Transverse colon (tissue), 4 donors: ENCODE data around the gene DPYD. TPM values are rescaled to one million over a fixed set of nuclear protein-coding genes. Genes with fewer than 3 reads are reported as not detected.

ENCODE experiments used
- DNase-seq: peaks from one replicate; pipeline ENCODE4 v3.0.0-alpha.2; 2019
- H3K27ac ChIP-seq, 4 donors: fragments of 200-600 bp; sonication (generic); 2 replicates each; pipeline ENCODE4 v1.5.1; 2016 to 2018; ENCODE audit warnings: inconsistent platforms in 4 of 4
- H3K27me3 ChIP-seq: fragments of 200-600 bp; sonication (generic); 2 replicates; pipeline ENCODE4 v1.5.1; 2017; ENCODE audit warnings: inconsistent platforms
- H3K36me3 ChIP-seq, 4 donors: fragments of 200-600 bp; sonication (generic); 2 replicates each; pipeline ENCODE4 v1.5.1; 2017 to 2019; ENCODE audit warnings: inconsistent platforms in 4 of 4
- H3K4me1 ChIP-seq, 4 donors: fragments of 200-600 bp; sonication (generic); 2 replicates each; pipeline ENCODE4 v1.5.1; 2017 to 2020; ENCODE audit warnings: inconsistent platforms in 4 of 4
- H3K4me3 ChIP-seq, 4 donors: fragments of 200-600 bp; sonication (generic); 1 replicate in 1 of 4; 2 replicates in 3 of 4; pipeline versions ENCODE4 v1.5.1 to v1.6.1; 2017 to 2019; ENCODE audit warnings: inconsistent platforms in 4 of 4
- H3K9me3 ChIP-seq, 2 donors: fragments of 200-600 bp; sonication (generic); 2 replicates each; pipeline ENCODE4 v1.5.1; 2017 to 2019; ENCODE audit warnings: inconsistent platforms in 2 of 2
- CTCF ChIP-seq, 5 experiments: fragments of 200-600 bp in 3 of 5; fragments of 450-650 bp in 2 of 5; sonication (generic) in 3 of 5; IDR thresholded peaks; 1 replicate in 2 of 5; 2 replicates in 3 of 5; pipeline ENCODE4 v1.5.1; 2016 to 2017; ENCODE audit warnings: antibody characterized with exemption in 5 of 5, inconsistent platforms in 3 of 5, mild to moderate bottlenecking in 2 of 5, moderate library complexity in 1 of 5
- EP300 ChIP-seq: sonication (generic); formaldehyde crosslinking; IDR thresholded peaks from one replicate; pipeline ENCODE4 v1.6.1; 2017; ENCODE audit warnings: antibody characterized with exemption, low read depth
- POLR2A ChIP-seq: fragments of 450-650 bp; IDR thresholded peaks from one replicate; pipeline ENCODE4 v1.6.1; 2016; ENCODE audit warnings: antibody characterized with exemption, mild to moderate bottlenecking, moderate library complexity
- POLR2AphosphoS5 ChIP-seq, 3 donors: sonication (generic); formaldehyde crosslinking; IDR thresholded peaks; one replicate each; pipeline ENCODE4 v1.6.1; 2016; ENCODE audit warnings: antibody characterized with exemption in 3 of 3
- WGBS, 2 donors: methylation state at CpG; one replicate each; pipeline ENCODE4 v1.1.5; 2018; ENCODE audit warnings: low coverage in 1 of 2; 5-methylcytosine and 5-hydroxymethylcytosine counted together
- in situ Hi-C, 4 donors: fragments of 200-750 bp; cut with MboI; loops; one replicate each; pipeline versions ENCODE4 v1.15.0 to v1.15.1; 2017; ENCODE audit warnings: low sequenced_read_pairs in 3 of 4, low pct_ligation_motif_present in 1 of 4, low pct_unique_long_range_greater_than_20kb in 1 of 4
- intact Hi-C: fragments of 100-400 bp; cut with DNase I; formaldehyde crosslinking; loops from one replicate; pipeline ENCODE4 v1.15.1; 2023; ENCODE audit warnings: low total_unique reads
- total RNA-seq, 4 donors: library from RNA; depleted of rRNA; stranded (reverse); fragments of >200 nt; gene quantifications; one replicate each; pipeline ENCODE4 v1.1.0, GENCODE V29; 2016

The DPYD gene
- total RNA-seq, 4 donors from 2014 or later: 11.2 to 34.8 (median 26.0) TPM

GRCh38 chr1:97145321-97145956, 775.4 kb downstream of the DPYD start:
- Histone ChIP-seq H3K36me3 (no peaks in the 10 kb centered on the region), H3K4me3 (no peak overlapping the region), H3K27ac (no peak overlapping the region), H3K27me3 (no peaks in the 10 kb centered on the region), H3K9me3 (no peaks in the 10 kb centered on the region), H3K4me1 (peaks cover 0 to 4% (median 0%) of the 10 kb centered on the region in 4 donors)
- WGBS, 2 donors: 76 to 77% methylated on average over 6 of the region's 6 CpGs
- TF ChIP-seq POLR2A: no peak
- TF ChIP-seq CTCF (IDR thresholded peaks at IDR 0.05): no peak
- DNase-seq: no peak
- in situ Hi-C loops: no loop called here
- intact Hi-C loops: no loop called here

DNA sequence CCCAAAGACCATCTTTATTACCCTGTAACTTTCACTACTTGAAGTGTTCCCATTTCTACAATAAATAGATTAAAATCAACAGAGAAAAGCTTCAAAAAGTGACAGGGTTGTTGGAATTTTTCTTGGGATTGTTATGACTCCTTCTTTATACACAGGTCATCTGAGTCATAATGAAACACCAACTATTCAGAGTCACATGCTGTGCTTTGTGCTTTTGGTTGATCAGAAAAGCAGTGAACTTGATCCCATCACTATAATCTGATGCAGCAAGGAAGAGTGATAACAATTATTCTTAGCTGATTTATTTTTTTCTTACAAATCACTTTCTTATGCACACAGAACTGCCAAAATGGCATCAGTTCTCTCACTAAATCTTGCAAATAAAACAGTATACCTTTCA, 776.3 kb downstream of the DPYD start:
- H3K4me3 ChIP-seq: no peak overlapping the region
- H3K27me3 ChIP-seq: no peaks in the 10 kb centered on the region
- no peak for DNase-seq
- no peak for TF ChIP-seq POLR2A
- TF ChIP-seq EP300: no peak
- no peak for TF ChIP-seq CTCF (IDR thresholded peaks at IDR 0.05)
- no peak for TF ChIP-seq POLR2AphosphoS5 (IDR thresholded peaks at IDR 0.05)
- peaks cover 0 to 4% (median 0%) of the 10 kb centered on the region in 4 donors for H3K4me1 ChIP-seq
- H3K9me3 ChIP-seq: no peaks in the 10 kb centered on the region
- no peak overlapping the region for H3K27ac ChIP-seq
- in situ Hi-C loops: no loop called here
- intact Hi-C loops: no loop called here
- no peaks in the 10 kb centered on the region for H3K36me3 ChIP-seq

GRCh38 chr1:97143236-97143882, 777.5 kb downstream of the DPYD start:
- in situ Hi-C loops: no loop called here
- no peaks in the 10 kb centered on the region for H3K36me3 ChIP-seq

GRCh38 chr1:97140611-97141010, 780.2 kb downstream of the DPYD start:
- intact Hi-C loops: no loop called here
- no peak overlapping the region for H3K4me3 ChIP-seq
- 85 to 90% methylated on average over 3 of the region's 3 CpGs for WGBS, 2 donors
- H3K36me3 ChIP-seq: no peaks in the 10 kb centered on the region
- DNase-seq: no peak
- no peaks in the 10 kb centered on the region for H3K27me3 ChIP-seq
- peaks cover 0 to 10% (median 2%) of the 10 kb centered on the region in 4 donors for H3K4me1 ChIP-seq
- in situ Hi-C loops: no loop called here
- no peaks in the 10 kb centered on the region for H3K9me3 ChIP-seq
- no peak overlapping the region for H3K27ac ChIP-seq
- no peak for TF ChIP-seq POLR2AphosphoS5 (IDR thresholded peaks at IDR 0.05)
- TF ChIP-seq CTCF (IDR thresholded peaks at IDR 0.05): no peak
- no peak for TF ChIP-seq POLR2A

More at GRCh38 chr1:97143236-97143882, 777.5 kb downstream of the DPYD start:
- no peaks in the 10 kb centered on the region for H3K9me3 ChIP-seq
- no peaks in the 10 kb centered on the region for H3K27me3 ChIP-seq
- intact Hi-C loops: no loop called here
- no peak overlapping the region for H3K4me3 ChIP-seq
- peaks cover 0 to 7% (median 2%) of the 10 kb centered on the region in 4 donors for H3K4me1 ChIP-seq
- TF ChIP-seq POLR2A (no peak), POLR2AphosphoS5 (IDR thresholded peaks at IDR 0.05) (no peak), CTCF (IDR thresholded peaks at IDR 0.05) (no peak), EP300 (no peak)
- H3K27ac ChIP-seq: no peak overlapping the region
- 69 to 81% methylated on average over 1 to 2 of the region's 2 CpGs for WGBS, 2 donors
- DNase-seq: no peak
